ENCODE data around the gene CREBRF. TPM values are rescaled to one million over a fixed set of nuclear protein-coding genes. Genes with fewer than 3 reads are reported as not detected.
A peak's percentile ranks its signal among the peaks of the same experiment; 100 is the strongest.

The CREBRF gene
- 11.1 and 16.1 TPM in 2 replicates for total RNA-seq (2012; rRNA removed)
- 3.0 and 3.2 TPM in 2 replicates for polyA plus RNA-seq (2012; rRNA removed)
- polyA plus RNA-seq (2012; cell fraction: cytosol; rRNA removed) = 0.56 and 0.80 TPM in 2 replicates
- polyA plus RNA-seq (2012; cell fraction: nucleus; rRNA removed; ENCODE audit: low replicate concordance) = 1.5 and 18.2 TPM in 2 replicates
- percentile 82 among the genes with signal in this experiment for Bru-seq, nascent RNA
- BruChase-seq, experiment 1, labeled RNA remaining after a 6-hour chase = percentile 91 among the genes with signal in this experiment
- percentile 87 among the genes with signal in this experiment for BruChase-seq, experiment 2, labeled RNA remaining after a 2-hour chase
- long read RNA-seq, full-length matches to known transcripts = 11 of 27 reads
- long read RNA-seq, partial matches to known transcripts = 5 of 27 reads
- long read RNA-seq, other reads (novel, unspliced or antisense) = 11 of 27 reads

- DNase-seq (peak; percentile 94), ATAC-seq (ENCODE audit: low read depth) (peak; percentile 70)
- ChIA-PET CTCF (interaction anchor here (1.0 kb wide), 1 partner anchor 13 kb away, joined by 3 read pairs; no protein-coding TSS in a partner anchor), POLR2A (ENCODE audit: unreplicated experiment) (interaction anchor here (0.6 kb wide), 1 partner anchor 133 kb away, joined by 7 read pairs; no protein-coding TSS in a partner anchor)
- Histone ChIP-seq H3K18ac (ENCODE audit: low read depth, low read length) (peak within 1 kb of the TSS; percentile 72), H3K79me1 (ENCODE audit: low read depth in 1 of 2, low read length in 2 of 2) (peaks cover 3 to 17% of the 10 kb centered on the region in 2 experiments; a peak in 3 of 4 replicates), H2BK20ac (ENCODE audit: low read depth, low read length) (peak within 1 kb of the TSS; percentile 53), H2BK15ac (ENCODE audit: low read depth, low read length) (peak within 1 kb of the TSS; percentile 71; the same call in 2 of the 3 replicates), H3K23ac (ENCODE audit: low read depth, low read length) (peak within 1 kb of the TSS; percentile 78), H2BK5ac (ENCODE audit: low read depth, low read length, poor library complexity, severe bottlenecking) (peak within 1 kb of the TSS; percentile 97), H3K9ac (ENCODE audit: low read depth, low read length) (peak within 1 kb of the TSS; percentile 99), H3K4me1 (ENCODE audit: control insufficient read depth, insufficient read depth, low read length) (peaks cover 8% of the 10 kb centered on the region), H3K36me3 (ENCODE audit: control insufficient read depth, insufficient read depth, low read length) (peaks cover 4% of the 10 kb centered on the region; the same call in 1 of the 2 replicates), H4K5ac (ENCODE audit: low read depth, low read length) (peak within 1 kb of the TSS; percentile 99), H3K9me3 (ENCODE audit: control insufficient read depth, insufficient read depth, low read length) (no peaks in the 10 kb centered on the region), H3K27ac (ENCODE audit: insufficient read depth, low read length) (peak within 1 kb of the TSS; percentile 90), H4K91ac (ENCODE audit: insufficient read depth, low read depth, low read length) (peak within 1 kb of the TSS; percentile 76), H2BK120ac (ENCODE audit: low read depth, low read length) (peak within 1 kb of the TSS; percentile 65), H3K4ac (ENCODE audit: low read depth, low read length) (peak within 1 kb of the TSS; percentile 88), H3K4me2 (ENCODE audit: low read depth, low read length) (peak within 1 kb of the TSS; percentile 96), H3K56ac (ENCODE audit: extremely low read depth, insufficient read depth, low read length) (peak within 1 kb of the TSS; percentile 95), H3K4me3 (ENCODE audit: insufficient read depth, low read depth, low read length) (peak within 1 kb of the TSS; percentile 97), H3K27me3 (ENCODE audit: control insufficient read depth, insufficient read depth, low read length) (no peaks in the 10 kb centered on the region), H2AK5ac (ENCODE audit: low read depth, low read length) (peak within 1 kb of the TSS; percentile 60), H2AK9ac (replicated peaks; ENCODE audit: low read depth, low read length, poor library complexity) (peak within 1 kb of the TSS; percentile 95), H4K8ac (ENCODE audit: low read depth in 2 of 2, low read length in 2 of 2) (peak within 1 kb of the TSS; percentile 60 to 98), H3K14ac (replicated peaks; ENCODE audit: low read depth, low read length) (peak within 1 kb of the TSS; percentile 86), H2AFZ (replicated peaks; ENCODE audit: low read length, poor library complexity) (peak within 1 kb of the TSS; percentile 96), H4K20me1 (ENCODE audit: insufficient read depth, low read length) (no peaks in the 10 kb centered on the region), H3K9me1 (ENCODE audit: insufficient read depth, low read length) (0 out of 2 replicates have a peak, but pooled peaks cover 5% of the 10 kb centered on the region)
- WGBS, 2 experiments (ENCODE audit: extremely low coverage in 2 of 2, insufficient read length in 1 of 2) = 0% methylated on average over 36 of the region's 74 CpGs; no CpG with 5 or more reads in 1 of the 2 experiments
- intact Hi-C loops (cut with micrococcal nuclease) = loop anchor here (2.0 to 5.0 kb wide), 2 partner anchors 49 to 344 kb away; no protein-coding TSS in a partner anchor
- no TSS peak for BruUV-seq (replicated peaks)
- in situ Hi-C loops (cut with MboI; ENCODE audit: low sequenced_read_pairs) = no loop called here
- dilution Hi-C loops (cut with HindIII; ENCODE audit: low sequenced_read_pairs, unreplicated experiment) = no loop called here
- TF ChIP-seq RAD21 (IDR thresholded peaks at IDR 0.05; ENCODE audit: low read length) (no peak), CTCF (conservative IDR thresholded peaks at IDR 0.05; ENCODE audit: low read depth, low read length) (no peak), MXI1 (IDR thresholded peaks at IDR 0.05; ENCODE audit: borderline replicate concordance, low read depth, low read length) (peak; percentile 97), MAZ (IDR thresholded peaks at IDR 0.05; ENCODE audit: borderline replicate concordance, low read depth, low read length) (peak; percentile 88), ELK1 (IDR thresholded peaks at IDR 0.05; ENCODE audit: borderline replicate concordance, low read depth, low read length) (no peak), USF2 (IDR thresholded peaks at IDR 0.05; ENCODE audit: low read depth, low read length) (peak; percentile 99), SMC3 (IDR thresholded peaks at IDR 0.05; ENCODE audit: low read depth, low read length) (no peak), FOS (IDR thresholded peaks at IDR 0.05; ENCODE audit: low read depth, low read length) (peak; percentile 68), NFE2L2 (IDR thresholded peaks at IDR 0.05; ENCODE audit: low read depth, low read length) (no peak), BHLHE40 (IDR thresholded peaks at IDR 0.05; ENCODE audit: low read depth, low read length) (peak; percentile 97)
Observed at GRCh38 chr5:173055983-173056782, at the start of gene CREBRF. Gene CREBRF, plus strand, starts transcription at chr5:173056352. Its CDS starts 24,424 bp downstream, at chr5:173080776.

Measured in IMR-90 (cell line).